Measurements from ENCODE around the gene ECD.

The ECD gene

GRCh38 chr10:73096041-73096448 lies 71.8 kb downstream of the ECD start:
- DNase-seq, result peak; percentile 80

DNA sequence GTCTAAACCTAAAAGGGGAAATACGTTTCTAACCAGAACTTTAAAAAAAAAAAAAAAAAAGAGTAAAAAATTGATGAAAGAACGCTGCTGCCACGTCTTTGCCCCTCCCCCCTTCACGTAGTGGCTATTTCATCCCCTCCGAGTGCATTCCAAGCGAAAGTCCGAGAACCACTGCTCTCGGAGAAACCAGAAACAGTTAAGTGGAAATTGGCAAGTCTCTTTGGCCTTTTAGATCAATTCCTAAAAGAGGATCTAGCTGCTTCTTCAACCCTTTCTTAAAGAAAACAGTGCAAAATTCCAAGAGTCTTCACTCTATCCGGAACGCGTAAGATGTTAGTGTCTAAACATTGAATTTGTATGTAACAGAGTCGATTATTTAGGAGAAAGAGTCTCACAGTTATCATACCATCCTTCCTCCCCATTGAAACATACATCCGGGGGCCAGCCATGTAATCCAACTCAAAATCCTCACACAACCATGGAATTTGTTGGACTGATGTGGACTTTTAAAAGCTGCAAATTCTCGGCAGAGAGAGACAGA lies 72.3 kb downstream of the ECD start:
- peak; percentile 88 for DNase-seq

DNA sequence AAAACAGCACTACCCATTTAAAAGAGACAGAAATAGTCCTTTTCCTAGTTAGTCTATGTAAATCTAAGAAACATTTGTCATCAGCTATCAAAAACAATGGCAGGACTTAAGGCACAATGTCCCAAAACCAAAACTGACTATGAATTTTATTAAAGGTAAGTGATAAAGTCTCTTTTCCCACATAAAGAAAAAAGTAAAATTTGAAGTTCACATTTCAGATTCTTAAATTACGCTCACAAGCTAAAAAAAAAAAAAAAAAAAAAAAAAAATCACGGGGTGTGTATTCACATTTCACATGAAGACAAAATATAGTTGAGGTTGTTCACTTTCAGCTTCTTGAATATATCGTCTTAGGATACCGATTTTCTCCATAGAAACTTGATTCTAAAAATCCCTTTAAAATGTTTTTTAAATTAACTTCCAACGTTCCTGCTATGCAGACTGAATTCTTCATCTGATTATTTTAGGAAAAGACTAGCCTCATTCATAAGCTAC lies 72.8 kb downstream of the ECD start:
- no peak for DNase-seq

GRCh38 chr10:73093922-73094850 lies 73.6 kb downstream of the ECD start:
- DNase-seq, result no peak

DNA sequence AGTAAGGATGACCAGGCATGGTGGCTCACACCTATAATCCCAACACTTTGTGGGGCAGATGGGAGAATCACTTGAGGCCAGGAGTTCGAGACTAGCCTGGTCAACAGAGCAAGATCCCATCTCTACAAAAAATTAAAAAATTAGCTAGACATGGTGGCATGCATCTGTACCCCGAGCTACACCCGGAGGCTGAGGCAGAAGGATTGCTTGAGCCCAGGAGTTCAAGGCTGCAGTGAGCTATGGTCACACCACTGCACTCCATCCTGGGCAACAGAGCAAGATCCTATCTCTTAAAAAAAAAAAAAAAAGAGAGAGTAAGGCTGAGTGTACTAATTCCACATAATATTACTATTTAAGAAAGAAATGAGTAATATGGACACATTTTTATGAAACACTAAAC lies 75.0 kb downstream of the ECD start:
- no peak for DNase-seq

DNA sequence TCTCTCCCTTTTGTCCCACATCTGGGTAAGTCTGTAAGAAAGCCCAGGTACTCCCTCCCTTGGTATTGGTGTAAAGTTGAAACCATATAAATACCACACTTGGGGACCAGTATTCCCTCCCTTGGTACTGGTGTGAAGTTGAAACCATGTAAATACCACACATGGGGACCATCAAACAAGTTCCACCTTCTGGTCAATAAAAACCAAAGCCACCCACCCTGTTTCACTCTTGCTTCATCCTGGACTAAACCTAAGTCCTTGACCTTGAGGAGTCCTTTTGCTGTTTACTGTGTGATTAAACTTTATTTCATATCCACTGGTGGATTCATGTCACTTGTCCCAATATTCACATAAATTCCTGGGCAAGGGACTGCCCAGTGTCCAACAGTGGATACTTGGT lies 79.5 kb downstream of the ECD start:
- no peak for DNase-seq

DNA sequence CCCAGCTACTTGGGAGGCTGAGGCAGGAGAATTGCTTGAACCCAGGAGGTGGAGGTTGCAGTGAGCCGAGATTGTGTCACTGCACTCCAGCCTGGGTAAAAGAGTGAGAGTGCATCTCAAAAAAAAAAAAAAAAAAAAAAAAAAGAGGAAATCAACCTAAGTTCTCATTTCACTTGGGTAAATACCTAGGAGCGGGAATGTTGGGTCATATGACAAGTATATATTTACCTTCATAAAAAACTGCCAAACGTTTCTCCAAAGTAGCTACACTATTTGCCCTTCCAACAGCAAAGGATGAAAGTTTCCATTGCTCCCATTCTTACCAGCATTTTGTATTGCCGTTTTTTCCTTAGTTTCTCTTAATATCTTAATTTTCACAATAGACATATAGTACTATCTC lies 81.0 kb downstream of the ECD start:
- DNase-seq, result no peak

DNA sequence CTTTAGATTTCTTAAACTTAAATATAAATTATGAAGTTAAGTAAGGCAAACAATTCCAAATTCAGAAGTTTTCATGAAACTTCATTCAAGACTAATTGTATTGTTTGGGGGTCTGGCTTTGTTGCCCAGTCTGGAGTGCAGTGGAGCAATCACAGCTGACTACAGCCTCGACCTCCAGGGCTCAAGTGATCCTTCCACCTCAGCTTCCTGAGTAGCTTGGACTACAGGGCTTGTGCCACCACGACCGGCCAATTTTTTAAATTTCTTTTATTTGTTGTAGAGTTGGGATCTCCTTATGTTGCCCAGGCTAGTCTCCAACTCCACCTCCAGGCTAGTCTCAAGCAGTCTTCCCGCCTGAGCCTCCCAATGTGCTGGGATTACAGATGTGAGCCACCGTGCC lies 83.6 kb downstream of the ECD start:
- no peak for DNase-seq
